Hepatocyte (in vitro differentiated cells): ENCODE measurements around the gene SDC4. TPM values are rescaled to one million over a fixed set of nuclear protein-coding genes. Genes with fewer than 3 reads are reported as not detected.

Source experiments
- DNase-seq: peaks from one replicate; pipeline ENCODE4 v3.0.0-alpha.2; 2016; ENCODE audit warnings: low spot score
- H2AFZ ChIP-seq: fragments of 200-600 bp; sonication (generic); 2 replicates; pipeline ENCODE4 v1.6.0; 2016; ENCODE audit warnings: antibody characterized with exemption, mild to moderate bottlenecking
- H3K27ac ChIP-seq: fragments of 200-600 bp; sonication (generic); 2 replicates; pipeline ENCODE4 v1.5.1; 2016; ENCODE audit warnings: mild to moderate bottlenecking
- H3K27me3 ChIP-seq: fragments of 200-600 bp; sonication (generic); 2 replicates; pipeline ENCODE4 v1.6.1; 2016
- H3K36me3 ChIP-seq: fragments of 200-600 bp; sonication (generic); replicated peaks from 2 replicates; pipeline ENCODE4 v1.5.1; 2016; ENCODE audit warnings: low read depth; ENCODE audit not compliant: insufficient read depth
- H3K4me1 ChIP-seq: fragments of 200-600 bp; sonication (generic); 2 replicates; pipeline ENCODE4 v1.5.1; 2016; ENCODE audit warnings: mild to moderate bottlenecking, moderate library complexity; ENCODE audit not compliant: insufficient read depth
- H3K4me2 ChIP-seq: fragments of 200-600 bp; sonication (generic); 2 replicates; pipeline ENCODE4 v1.6.0; 2016
- H3K4me3 ChIP-seq: fragments of 200-600 bp; sonication (generic); 2 replicates; pipeline ENCODE4 v1.5.1; 2016; ENCODE audit warnings: mild to moderate bottlenecking
- H3K79me2 ChIP-seq: fragments of 200-600 bp; sonication (generic); 2 replicates; pipeline ENCODE4 v1.6.0; 2017; ENCODE audit warnings: mild to moderate bottlenecking
- H3K9me2 ChIP-seq: fragments of 200-600 bp; sonication (generic); replicated peaks from 2 replicates; pipeline ENCODE4 v1.6.0; 2017; ENCODE audit warnings: mild to moderate bottlenecking; ENCODE audit not compliant: insufficient read depth
- H3K9me3 ChIP-seq: fragments of 200-600 bp; sonication (generic); 2 replicates; pipeline ENCODE4 v1.5.1; 2016; ENCODE audit warnings: low read depth, mild to moderate bottlenecking
- H4K20me1 ChIP-seq: fragments of 200-600 bp; sonication (generic); 2 replicates; pipeline ENCODE4 v1.6.0; 2016; ENCODE audit warnings: mild to moderate bottlenecking; ENCODE audit not compliant: insufficient read depth, poor library complexity, severe bottlenecking
- EZH2 ChIP-seq: fragments of 200-600 bp; sonication (generic); IDR thresholded peaks from 2 replicates; pipeline ENCODE4 v1.6.1; 2016; ENCODE audit warnings: antibody characterized with exemption, mild to moderate bottlenecking, borderline replicate concordance
- EZH2phosphoT487 ChIP-seq: fragments of 200-600 bp; sonication (generic); IDR thresholded peaks from one replicate; pipeline ENCODE4 v1.6.1; 2018; ENCODE audit warnings: antibody characterized with exemption, mild to moderate bottlenecking, low read depth, moderate library complexity; ENCODE audit not compliant: unreplicated experiment, severe bottlenecking
- WGBS: methylation state at CpG from one replicate; pipeline ENCODE4 v1.1.6; 2016; ENCODE audit warnings: low lambda C conversion rate; ENCODE audit errors: missing lambda C conversion rate; 5-methylcytosine and 5-hydroxymethylcytosine counted together
- polyA plus RNA-seq: library from polyadenylated mRNA; unstranded; fragments of >200 nt; fragmentation: Nextera tagmentation; extraction: Ambion mirVana; gene quantifications from 2 replicates; pipeline ENCODE4 v1.2.1, GENCODE V29; 2016
- total RNA-seq: library from RNA; depleted of rRNA; stranded (reverse); fragments of >200 nt; gene quantifications from 2 replicates; pipeline ENCODE4 v1.2.3, GENCODE V29; 2014
- TF ChIP-seq, protein P1 (sequence below): fragments of 200-600 bp; sonication (generic); IDR thresholded peaks from 2 replicates; pipeline ENCODE4 v1.5.1; 2016; ENCODE audit warnings: antibody characterized with exemption, mild to moderate bottlenecking; ENCODE audit not compliant: poor library complexity

SDC4 gene
- total and polyA plus RNA-seq, 2 experiments from 2014 or later: 178 to 191 TPM

DNA sequence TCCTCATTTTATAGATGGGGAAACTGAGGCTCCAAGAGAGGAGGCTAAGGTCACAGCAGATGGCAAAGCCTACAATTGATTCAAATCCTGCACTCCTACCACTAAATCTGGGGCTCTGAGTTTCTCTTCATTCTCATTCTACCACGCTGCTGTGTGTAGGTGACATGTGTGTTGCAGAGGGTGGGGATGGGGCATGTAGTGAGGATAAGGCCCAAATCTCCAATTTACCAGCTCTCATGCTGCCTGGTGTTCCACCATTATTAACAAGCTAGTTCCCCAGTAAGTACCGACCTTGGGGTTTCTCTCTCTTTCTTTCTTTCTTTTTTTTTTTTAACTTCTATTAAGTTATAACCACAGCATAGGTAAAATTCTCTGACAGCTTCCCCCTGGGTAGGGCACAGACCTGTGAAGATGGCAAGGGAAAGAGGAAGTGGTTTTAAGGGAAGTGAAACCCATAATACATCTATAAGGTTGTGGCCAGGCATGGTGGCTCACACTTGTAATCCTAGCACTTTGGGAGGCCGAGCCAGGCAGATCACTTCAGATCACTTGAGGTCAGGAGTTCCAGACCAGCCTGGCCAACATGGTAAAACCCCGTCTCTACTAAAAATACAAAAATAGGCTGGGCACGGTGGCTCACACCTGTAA is 27.2 kb downstream of the SDC4 start:
- no peaks in the 10 kb centered on the region for H3K9me2 ChIP-seq
- TF ChIP-seq, protein P1, sequence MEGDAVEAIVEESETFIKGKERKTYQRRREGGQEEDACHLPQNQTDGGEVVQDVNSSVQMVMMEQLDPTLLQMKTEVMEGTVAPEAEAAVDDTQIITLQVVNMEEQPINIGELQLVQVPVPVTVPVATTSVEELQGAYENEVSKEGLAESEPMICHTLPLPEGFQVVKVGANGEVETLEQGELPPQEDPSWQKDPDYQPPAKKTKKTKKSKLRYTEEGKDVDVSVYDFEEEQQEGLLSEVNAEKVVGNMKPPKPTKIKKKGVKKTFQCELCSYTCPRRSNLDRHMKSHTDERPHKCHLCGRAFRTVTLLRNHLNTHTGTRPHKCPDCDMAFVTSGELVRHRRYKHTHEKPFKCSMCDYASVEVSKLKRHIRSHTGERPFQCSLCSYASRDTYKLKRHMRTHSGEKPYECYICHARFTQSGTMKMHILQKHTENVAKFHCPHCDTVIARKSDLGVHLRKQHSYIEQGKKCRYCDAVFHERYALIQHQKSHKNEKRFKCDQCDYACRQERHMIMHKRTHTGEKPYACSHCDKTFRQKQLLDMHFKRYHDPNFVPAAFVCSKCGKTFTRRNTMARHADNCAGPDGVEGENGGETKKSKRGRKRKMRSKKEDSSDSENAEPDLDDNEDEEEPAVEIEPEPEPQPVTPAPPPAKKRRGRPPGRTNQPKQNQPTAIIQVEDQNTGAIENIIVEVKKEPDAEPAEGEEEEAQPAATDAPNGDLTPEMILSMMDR: no peak
- no peak for TF ChIP-seq EZH2
- TF ChIP-seq EZH2phosphoT487: no peak
- no peaks in the 10 kb centered on the region for H3K79me2 ChIP-seq
- H3K27ac ChIP-seq: no peak overlapping the region
- no peaks in the 10 kb centered on the region for H3K27me3 ChIP-seq
- no peak overlapping the region for H3K4me2 ChIP-seq
- DNase-seq: no peak
- 73% methylated on average over 5 of the region's 5 CpGs for WGBS
- H4K20me1 ChIP-seq: no peaks in the 10 kb centered on the region
- no peak overlapping the region for H3K4me3 ChIP-seq
- H3K36me3 ChIP-seq: no peaks in the 10 kb centered on the region
- H2AFZ ChIP-seq: no peak overlapping the region
- peaks cover 3% of the 10 kb centered on the region for H3K4me1 ChIP-seq
- no peaks in the 10 kb centered on the region for H3K9me3 ChIP-seq

DNA sequence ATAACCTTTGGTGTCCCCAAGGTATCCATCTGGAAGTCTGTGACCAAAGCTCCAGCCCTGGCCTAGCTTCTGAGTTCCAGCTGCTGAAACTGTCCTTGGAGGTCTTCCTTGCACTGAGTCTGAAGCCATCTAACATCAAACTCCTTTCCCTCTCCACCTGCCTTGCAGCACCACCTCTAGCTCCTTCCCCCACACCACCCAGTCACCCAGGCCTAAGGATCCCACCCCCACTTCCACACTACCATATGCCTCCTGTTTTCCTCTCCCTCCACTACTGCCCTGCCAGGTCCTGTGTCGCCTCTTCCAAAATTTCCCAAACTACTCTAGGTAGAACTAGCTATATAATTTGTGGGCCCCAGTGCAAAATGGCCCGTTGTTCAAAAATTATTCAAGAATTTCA is 29.3 kb downstream of the SDC4 start:
- TF ChIP-seq, protein P1: no peak
- TF ChIP-seq EZH2: no peak
- Histone ChIP-seq H2AFZ (no peak overlapping the region), H3K9me3 (no peaks in the 10 kb centered on the region), H3K4me2 (no peak overlapping the region), H3K27me3 (no peaks in the 10 kb centered on the region), H3K36me3 (no peaks in the 10 kb centered on the region), H3K4me3 (no peak overlapping the region), H3K79me2 (no peaks in the 10 kb centered on the region), H4K20me1 (no peaks in the 10 kb centered on the region), H3K4me1 (peaks cover 3% of the 10 kb centered on the region), H3K27ac (no peak overlapping the region), H3K9me2 (no peaks in the 10 kb centered on the region)
- WGBS: 86% methylated on average over 2 of the region's 2 CpGs
- DNase-seq: no peak

DNA sequence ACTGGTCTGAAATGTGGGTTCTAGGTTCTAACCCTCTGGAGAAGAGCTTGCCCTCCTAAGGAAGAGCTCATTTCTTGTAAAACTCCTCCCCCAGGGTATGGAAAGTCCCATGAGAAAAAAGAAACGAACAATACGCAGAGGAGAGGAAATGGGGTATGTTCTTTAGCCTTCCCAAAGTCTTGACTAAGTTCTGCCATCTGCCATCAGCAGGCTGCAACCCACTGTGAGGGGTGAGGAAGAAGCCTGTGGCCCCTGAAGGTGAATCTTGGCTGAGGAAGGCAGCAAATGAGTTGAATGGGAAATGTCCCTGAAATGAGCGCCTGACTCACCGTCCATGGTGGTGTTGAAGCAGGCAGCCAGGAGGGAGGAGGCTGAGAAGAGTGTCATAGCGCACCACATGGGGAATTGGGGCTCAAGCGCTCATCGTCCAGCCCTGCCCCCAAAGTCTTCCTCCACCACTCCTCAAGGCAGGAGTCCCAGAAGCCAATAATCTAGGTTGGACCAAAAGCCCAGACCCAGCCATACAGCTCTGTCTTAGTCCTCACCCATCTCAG is 29.8 kb downstream of the SDC4 start:
- Histone ChIP-seq H3K9me2 (no peaks in the 10 kb centered on the region), H2AFZ (no peak overlapping the region), H3K79me2 (no peaks in the 10 kb centered on the region), H3K27ac (no peak overlapping the region), H3K9me3 (no peaks in the 10 kb centered on the region), H3K4me2 (no peak overlapping the region), H4K20me1 (no peaks in the 10 kb centered on the region), H3K4me1 (peaks cover 3% of the 10 kb centered on the region), H3K36me3 (no peaks in the 10 kb centered on the region), H3K4me3 (no peak overlapping the region), H3K27me3 (no peaks in the 10 kb centered on the region)
- no peak for DNase-seq
- TF ChIP-seq, protein P1: no peak
- TF ChIP-seq EZH2phosphoT487 (no peak), EZH2 (no peak)
- WGBS: 87% methylated on average over 7 of the region's 7 CpGs
